Glomerular visceral epithelial cell (primary cell): Measurements from ENCODE around the gene SLC31A1.

Source experiments
- DNase-seq: peaks from one replicate; pipeline ENCODE4 v3.0.0-alpha.2; 2016; ENCODE audit errors: extremely low spot score

The SLC31A1 gene

GRCh38 chr9:113221003-113221799 is at the start of gene SLC31A1, which contains the start of gene FKBP15:
SLC31A1 (plus strand) TSS chr9:113221544; CDS start chr9:113256149, 34,605 bp downstream.
FKBP15 (minus strand) TSS chr9:113221277; CDS start chr9:113221243, 34 bp downstream.
- peak; percentile 98 for DNase-seq

GRCh38 chr9:113173341-113173740 is 48.0 kb upstream of the SLC31A1 start:
- DNase-seq = no peak

GRCh38 chr9:113176803-113177202 is 44.5 kb upstream of the SLC31A1 start:
- no peak for DNase-seq

DNA sequence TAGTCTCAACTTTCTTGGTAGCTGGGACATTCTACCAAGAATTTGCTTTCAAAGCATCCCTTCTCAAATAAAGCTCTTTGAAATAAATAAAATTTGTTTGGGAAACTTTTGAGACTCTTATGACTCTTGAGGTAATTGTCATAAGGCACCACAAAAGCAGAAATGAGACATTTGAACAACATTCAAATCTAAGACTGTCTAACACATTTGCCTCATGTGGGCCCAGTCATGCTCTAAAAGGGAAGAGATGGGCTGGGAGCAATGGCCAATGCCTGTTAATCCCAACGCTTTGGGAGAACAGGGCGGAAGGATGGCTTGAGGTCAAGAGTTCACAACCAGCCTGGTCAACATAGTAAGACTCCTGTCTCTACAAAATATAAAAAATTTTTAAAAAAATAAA is 44.1 kb upstream of the SLC31A1 start:
- no peak for DNase-seq

DNA sequence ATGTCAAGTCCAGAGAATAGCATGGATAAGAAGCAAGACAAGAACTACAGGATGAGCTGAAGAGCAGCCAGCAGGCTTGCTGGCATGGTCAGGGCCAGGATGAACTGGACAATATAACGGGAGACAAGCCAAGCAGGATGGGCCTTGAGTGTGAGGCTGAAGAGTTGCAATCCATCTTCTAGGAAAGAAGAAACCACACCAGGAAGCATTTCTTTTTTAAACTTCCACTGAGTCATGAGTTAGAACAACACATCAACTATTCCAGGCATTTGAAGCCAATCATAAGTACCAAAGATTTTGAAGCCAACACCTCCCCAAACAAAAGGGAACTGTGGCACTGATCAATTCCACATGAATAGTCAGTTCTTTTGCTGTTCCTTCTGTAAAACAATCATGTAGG is 43.3 kb upstream of the SLC31A1 start:
- DNase-seq = no peak

DNA sequence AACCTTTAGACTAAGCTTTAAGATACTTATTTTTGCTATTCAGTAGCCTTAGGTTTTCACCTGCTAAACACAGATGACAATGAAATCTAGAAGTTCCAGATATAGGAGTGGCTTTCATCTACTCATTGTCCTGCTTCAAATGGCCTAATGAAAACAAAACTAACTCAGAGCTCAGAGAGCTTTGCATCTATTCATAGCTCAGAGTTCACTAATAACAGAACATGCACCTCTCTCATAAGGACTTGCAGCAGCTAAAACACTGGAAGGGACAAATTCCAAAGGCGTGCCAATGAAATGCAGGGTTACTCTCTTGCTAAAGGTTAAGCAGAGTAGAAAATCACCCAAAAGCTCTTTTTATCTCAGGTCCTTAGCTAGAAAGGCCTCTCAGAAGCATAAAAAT is 41.5 kb upstream of the SLC31A1 start:
- no peak for DNase-seq

DNA sequence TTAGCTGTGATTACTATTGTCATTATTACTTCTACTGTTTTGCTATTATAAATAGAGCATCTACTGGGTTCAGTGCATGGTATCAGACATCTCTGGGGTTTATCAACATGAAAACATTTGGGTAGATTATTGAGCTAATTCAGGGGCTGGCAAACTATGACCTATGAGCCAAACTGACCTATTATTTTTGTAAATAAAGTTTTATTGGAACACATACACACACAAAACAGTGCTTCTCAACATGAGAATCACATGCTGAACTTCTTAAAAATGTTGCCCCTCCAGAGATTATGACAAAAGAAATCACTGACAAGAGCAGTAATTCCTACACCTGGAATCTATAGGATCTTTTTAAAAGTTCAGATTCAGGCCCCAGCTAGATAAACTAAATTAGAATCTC is 40.2 kb upstream of the SLC31A1 start:
- no peak for DNase-seq

GRCh38 chr9:113183956-113184488 is 37.3 kb upstream of the SLC31A1 start:
- no peak for DNase-seq

GRCh38 chr9:113184539-113184938 is 36.8 kb upstream of the SLC31A1 start:
- DNase-seq = no peak

GRCh38 chr9:113185271-113185670 is 36.1 kb upstream of the SLC31A1 start:
- no peak for DNase-seq

- DNase-seq = no peak
Observed at GRCh38 chr9:113186137-113186755, 35.1 kb upstream of the SLC31A1 start.

DNA sequence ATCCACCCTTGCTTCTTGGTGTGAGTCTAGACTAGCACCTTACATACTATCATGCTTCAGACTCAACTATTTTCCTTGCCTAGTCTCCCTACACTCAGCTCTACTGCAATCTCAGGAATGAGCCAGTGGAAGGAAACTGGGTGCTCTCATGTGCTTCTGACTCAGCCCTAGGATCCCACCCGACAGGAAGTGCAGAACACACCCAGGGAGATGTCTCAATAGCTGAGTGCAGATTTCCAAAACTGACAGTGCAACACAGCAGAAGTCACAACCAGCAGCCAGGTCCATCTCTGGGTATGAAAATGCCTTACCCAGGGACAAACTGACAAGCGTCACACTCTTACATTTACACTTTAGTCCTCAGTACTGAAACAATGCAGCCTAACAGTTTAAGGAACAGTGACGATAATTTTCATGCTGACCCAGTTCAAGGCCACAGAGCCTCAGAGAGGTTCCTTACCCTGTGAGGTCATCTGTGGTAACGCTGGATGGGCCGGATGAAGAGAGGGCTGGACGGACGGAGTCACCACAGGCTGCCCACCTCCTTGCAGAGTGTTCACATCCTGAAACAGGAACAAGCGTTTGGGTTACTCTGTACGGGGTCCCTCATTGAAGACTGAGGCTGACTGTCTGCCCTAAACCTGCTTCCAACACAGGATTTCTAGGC is 33.3 kb upstream of the SLC31A1 start:
- peak; percentile 75 for DNase-seq

GRCh38 chr9:113192455-113192854 is 28.9 kb upstream of the SLC31A1 start:
- no peak for DNase-seq

DNA sequence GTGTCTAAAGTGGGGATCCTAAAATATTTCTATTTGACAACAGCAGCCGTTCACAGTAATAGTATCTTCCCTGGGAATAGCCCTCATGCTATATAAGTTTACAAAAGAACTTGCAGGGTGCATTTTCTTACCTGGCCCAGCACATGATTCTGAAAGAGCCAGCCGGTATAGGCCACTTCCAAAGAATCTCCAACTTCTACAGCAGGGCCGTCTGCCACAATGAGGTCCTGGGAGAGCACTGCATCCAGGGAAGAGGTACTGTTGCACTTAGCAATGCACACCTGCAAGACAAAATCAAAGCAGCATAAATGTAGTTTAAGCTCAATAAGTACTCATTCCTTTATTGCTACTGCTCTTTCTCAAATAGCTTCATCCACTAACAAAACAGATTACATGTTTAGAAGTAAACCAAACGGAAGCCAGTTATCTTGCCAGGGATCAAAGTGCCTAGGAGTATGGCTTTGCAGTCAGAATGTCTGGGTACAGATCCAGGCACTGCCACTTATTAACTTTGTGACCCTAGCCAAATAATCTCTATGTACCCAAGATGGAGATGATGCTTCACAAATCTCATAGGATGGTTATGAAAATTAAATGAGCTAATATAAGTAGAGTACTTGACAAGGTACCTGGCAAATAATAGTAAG is 21.5 kb upstream of the SLC31A1 start:
- DNase-seq = no peak

- no peak for DNase-seq
Observed at GRCh38 chr9:113205432-113205831, 15.9 kb upstream of the SLC31A1 start.

- DNase-seq = no peak
Observed at GRCh38 chr9:113205861-113206260, 15.5 kb upstream of the SLC31A1 start.

GRCh38 chr9:113210815-113211214 is 10.5 kb upstream of the SLC31A1 start:
- DNase-seq = no peak

- DNase-seq = peak; percentile 48
Observed at GRCh38 chr9:113215132-113215531, 6.2 kb upstream of the SLC31A1 start.

DNA sequence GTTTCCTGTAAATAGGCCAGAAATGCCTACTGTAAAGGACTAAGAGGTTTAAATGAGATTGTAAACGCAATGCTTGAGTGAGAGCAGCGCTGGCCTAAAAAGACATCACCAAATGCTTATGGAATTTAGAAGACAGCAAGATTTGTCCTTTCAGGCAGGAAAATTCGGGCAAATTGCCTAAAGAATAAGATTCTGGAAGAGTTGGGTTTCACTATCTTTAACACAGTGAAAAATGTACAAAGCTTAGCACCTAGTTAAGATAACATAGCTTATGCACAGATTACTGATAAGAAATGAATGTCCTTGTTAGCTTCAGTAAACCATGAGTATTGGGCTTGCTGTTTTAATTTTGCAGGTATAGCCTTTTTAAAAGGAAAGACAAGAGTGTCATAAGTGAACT is 4.9 kb upstream of the SLC31A1 start:
- DNase-seq = no peak

GRCh38 chr9:113219186-113219936 is 2.0 kb upstream of the SLC31A1 start:
- no peak for DNase-seq

- DNase-seq = peak; percentile 56
Observed at GRCh38 chr9:113219969-113220368, 1.4 kb upstream of the SLC31A1 start.
